Natural killer cell (primary cell): Measurements from ENCODE around the gene CFAP52. TPM values are rescaled to one million over a fixed set of nuclear protein-coding genes. Genes with fewer than 3 reads are reported as not detected.

ENCODE experiments used
- ATAC-seq, 3 donors: fragments of 150-1000 bp in 2 of 3; fragments of 200-7000 bp in 1 of 3; cut with Tn5 transposase; 1 replicate in 1 of 3; 2 replicates in 2 of 3; pipeline ENCODE4 v1.10.0; 2021; ENCODE audit warnings: mild to moderate bottlenecking in 2 of 3, moderate library complexity in 2 of 3
- DNase-seq, 2 donors: peaks; one replicate each; pipeline versions ENCODE4 v3.0.0 to v3.0.0-alpha.2; 2013 to 2021; ENCODE audit warnings: mixed read lengths in 1 of 2
- H3K27ac ChIP-seq: one replicate; pipeline ENCODE4 v1.5.1; 2013; ENCODE audit warnings: mild to moderate bottlenecking, low read length
- H3K27me3 ChIP-seq: one replicate; pipeline ENCODE4 v1.6.1; 2013; ENCODE audit warnings: low read length; ENCODE audit not compliant: control insufficient read depth, insufficient read depth
- H3K36me3 ChIP-seq: one replicate; pipeline ENCODE4 v1.6.1; 2013; ENCODE audit warnings: low read length; ENCODE audit not compliant: control insufficient read depth, insufficient read depth
- H3K4me1 ChIP-seq: one replicate; pipeline ENCODE4 v1.6.1; 2013; ENCODE audit warnings: low read length; ENCODE audit not compliant: control insufficient read depth, insufficient read depth
- H3K4me3 ChIP-seq: one replicate; pipeline ENCODE4 v1.5.1; 2013; ENCODE audit warnings: low read length
- H3K9me3 ChIP-seq: one replicate; pipeline ENCODE4 v1.6.1; 2013; ENCODE audit warnings: low read length; ENCODE audit not compliant: control insufficient read depth, insufficient read depth
- H3K27ac Mint-ChIP-seq, 2 donors: one replicate each; pipeline ENCODE4 v1.8.0; 2022; ENCODE audit warnings: mild to moderate bottlenecking in 2 of 2, mixed read lengths in 2 of 2, moderate library complexity in 1 of 2
- H3K27me3 Mint-ChIP-seq, 2 donors: one replicate each; pipeline ENCODE4 v1.8.0; 2022; ENCODE audit warnings: low read depth in 2 of 2, mixed read lengths in 2 of 2
- H3K36me3 Mint-ChIP-seq: one replicate; pipeline ENCODE4 v1.8.0; 2022; ENCODE audit warnings: mixed read lengths
- H3K4me1 Mint-ChIP-seq, 2 donors: one replicate each; pipeline ENCODE4 v1.8.0; 2022; ENCODE audit warnings: mixed read lengths in 2 of 2
- H3K4me3 Mint-ChIP-seq: one replicate; pipeline ENCODE4 v1.8.0; 2022; ENCODE audit warnings: mild to moderate bottlenecking, moderate library complexity, mixed read lengths
- H3K9me3 Mint-ChIP-seq, 2 donors: one replicate each; pipeline ENCODE4 v1.8.0; 2022; ENCODE audit warnings: mixed read lengths in 2 of 2
- WGBS: methylation state at CpG from one replicate; pipeline ENCODE4 v1.1.7; 2013; ENCODE audit warnings: missing lambda C conversion rate; ENCODE audit not compliant: insufficient coverage; 5-methylcytosine and 5-hydroxymethylcytosine counted together
- intact Hi-C: fragments of 100-400 bp; cut with micrococcal nuclease; formaldehyde crosslinking; loops from one replicate; pipeline ENCODE4 v1.14.2; 2022
- total RNA-seq, 4 donors: library from RNA; stranded (reverse); fragments of 120-200 nt in 1 of 4; gene quantifications; one replicate each; pipeline versions ENCODE4 v1.2.3 to v1.2.4, GENCODE V29; 2013 to 2022
- TF ChIP-seq, protein P1 (sequence below): fragments of 200-600 bp; IDR thresholded peaks from one replicate; pipeline ENCODE4 v1.8.0; 2022; ENCODE audit warnings: antibody characterized with exemption

CFAP52 gene
- total RNA-seq, 3 donors from 2014 or later (not counting 1 experiment from before 2014, with no cell fraction given): not detected

DNA sequence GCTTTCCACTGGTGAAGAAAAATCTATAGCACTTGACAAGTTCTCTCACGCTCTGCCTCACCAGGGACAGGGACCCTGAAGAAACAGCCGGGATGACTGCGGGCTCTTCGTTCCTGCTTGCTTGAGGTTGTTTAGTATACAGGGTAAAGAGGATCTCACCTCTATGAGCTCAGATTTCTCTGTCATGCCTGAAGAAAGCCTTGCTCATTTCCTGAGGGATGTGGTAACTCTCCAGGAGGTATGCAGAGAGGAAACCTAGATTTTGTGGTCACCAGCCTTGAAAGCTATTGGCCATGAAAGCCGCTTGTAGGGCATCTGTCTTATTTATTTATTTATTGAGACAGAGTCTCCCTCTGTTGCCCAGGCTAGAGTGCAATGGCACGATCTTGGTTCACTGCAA is 92.1 kb downstream of the CFAP52 start:
- peaks cover 32 to 36% of the 10 kb centered on the region in 2 donors for H3K4me1 Mint-ChIP-seq
- intact Hi-C loops: loop anchor here (5.0 kb wide), 1 partner anchor 91 kb away; the partner anchor contains the start of genes CFAP52 and STX8
- no peaks in the 10 kb centered on the region for H3K36me3 Mint-ChIP-seq
- H3K36me3 ChIP-seq: no peaks in the 10 kb centered on the region
- H3K9me3 ChIP-seq: no peaks in the 10 kb centered on the region
- TF ChIP-seq, protein P1, sequence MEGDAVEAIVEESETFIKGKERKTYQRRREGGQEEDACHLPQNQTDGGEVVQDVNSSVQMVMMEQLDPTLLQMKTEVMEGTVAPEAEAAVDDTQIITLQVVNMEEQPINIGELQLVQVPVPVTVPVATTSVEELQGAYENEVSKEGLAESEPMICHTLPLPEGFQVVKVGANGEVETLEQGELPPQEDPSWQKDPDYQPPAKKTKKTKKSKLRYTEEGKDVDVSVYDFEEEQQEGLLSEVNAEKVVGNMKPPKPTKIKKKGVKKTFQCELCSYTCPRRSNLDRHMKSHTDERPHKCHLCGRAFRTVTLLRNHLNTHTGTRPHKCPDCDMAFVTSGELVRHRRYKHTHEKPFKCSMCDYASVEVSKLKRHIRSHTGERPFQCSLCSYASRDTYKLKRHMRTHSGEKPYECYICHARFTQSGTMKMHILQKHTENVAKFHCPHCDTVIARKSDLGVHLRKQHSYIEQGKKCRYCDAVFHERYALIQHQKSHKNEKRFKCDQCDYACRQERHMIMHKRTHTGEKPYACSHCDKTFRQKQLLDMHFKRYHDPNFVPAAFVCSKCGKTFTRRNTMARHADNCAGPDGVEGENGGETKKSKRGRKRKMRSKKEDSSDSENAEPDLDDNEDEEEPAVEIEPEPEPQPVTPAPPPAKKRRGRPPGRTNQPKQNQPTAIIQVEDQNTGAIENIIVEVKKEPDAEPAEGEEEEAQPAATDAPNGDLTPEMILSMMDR: no peak
- H3K27ac Mint-ChIP-seq: no peak overlapping the region
- no peaks in the 10 kb centered on the region for H3K9me3 Mint-ChIP-seq
- H3K27ac ChIP-seq: no peak overlapping the region
- H3K4me1 ChIP-seq: peaks cover 28% of the 10 kb centered on the region
- H3K27me3 ChIP-seq: no peaks in the 10 kb centered on the region
- H3K4me3 ChIP-seq: no peak overlapping the region
- ATAC-seq (no peak), DNase-seq (no peak)
- H3K27me3 Mint-ChIP-seq: peaks cover 0 to 5% of the 10 kb centered on the region in 2 donors
- no peak overlapping the region for H3K4me3 Mint-ChIP-seq
- 33% methylated on average over 6 of the region's 6 CpGs for WGBS

- H3K36me3 Mint-ChIP-seq: no peaks in the 10 kb centered on the region
- WGBS: 91% methylated on average over 6 of the region's 6 CpGs
- Histone ChIP-seq H3K36me3 (no peaks in the 10 kb centered on the region), H3K9me3 (no peaks in the 10 kb centered on the region), H3K4me1 (peaks cover 28% of the 10 kb centered on the region), H3K27ac (no peak overlapping the region), H3K4me3 (no peak overlapping the region), H3K27me3 (no peaks in the 10 kb centered on the region)
- no peak for ATAC-seq
- TF ChIP-seq, protein P1: no peak
- H3K9me3 Mint-ChIP-seq: no peaks in the 10 kb centered on the region
- H3K4me3 Mint-ChIP-seq: no peak overlapping the region
- DNase-seq: no peak
- H3K27me3 Mint-ChIP-seq: peaks cover 0 to 5% of the 10 kb centered on the region in 2 donors
- H3K27ac Mint-ChIP-seq: no peak overlapping the region
- H3K4me1 Mint-ChIP-seq: peaks cover 32 to 36% of the 10 kb centered on the region in 2 donors
- intact Hi-C loops: loop anchor here (5.0 kb wide), 1 partner anchor 92 kb away; the partner anchor contains the start of genes CFAP52 and STX8
Measured at GRCh38 chr17:9669551-9670008, 93.1 kb downstream of the CFAP52 start.

DNA sequence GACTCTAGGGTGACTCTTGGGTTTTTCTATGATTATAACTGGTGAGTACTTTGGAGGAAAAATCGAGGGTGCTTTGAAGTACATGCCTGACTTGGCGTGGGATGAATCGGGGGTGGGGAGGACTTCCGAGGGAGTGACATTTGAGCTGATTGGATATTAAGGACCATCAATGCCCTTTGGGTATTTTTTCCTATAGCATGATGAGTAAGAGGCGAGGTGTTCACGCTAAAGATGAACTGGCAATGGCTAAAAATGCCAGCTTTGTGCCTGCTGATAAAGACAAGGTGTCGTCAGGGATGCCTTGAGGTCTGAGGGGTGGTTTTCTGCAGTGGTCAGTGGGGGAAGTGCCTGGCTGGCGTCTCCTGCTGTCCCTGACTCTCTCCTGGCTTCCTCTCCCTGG is 94.2 kb downstream of the CFAP52 start:
- peaks cover 27 to 29% of the 10 kb centered on the region in 2 donors for H3K4me1 Mint-ChIP-seq

More for the DNA sequence above, 94.2 kb downstream of the CFAP52 start:
- H3K9me3 Mint-ChIP-seq: no peaks in the 10 kb centered on the region
- no peaks in the 10 kb centered on the region for H3K36me3 ChIP-seq
- TF ChIP-seq, protein P1: no peak
- H3K4me3 Mint-ChIP-seq: no peak overlapping the region
- no peak overlapping the region for H3K27ac Mint-ChIP-seq
- H3K27ac ChIP-seq: no peak overlapping the region
- DNase-seq: no peak
- no peaks in the 10 kb centered on the region for H3K27me3 ChIP-seq
- H3K4me3 ChIP-seq: no peak overlapping the region
- H3K27me3 Mint-ChIP-seq: peaks cover 0 to 5% of the 10 kb centered on the region in 2 donors
- H3K9me3 ChIP-seq: no peaks in the 10 kb centered on the region
- ATAC-seq: no peak
- H3K4me1 ChIP-seq: peaks cover 28% of the 10 kb centered on the region
- intact Hi-C loops: no loop called here
- 78% methylated on average over 8 of the region's 8 CpGs for WGBS
- no peaks in the 10 kb centered on the region for H3K36me3 Mint-ChIP-seq
